Stimulated activated CD8-positive, alpha-beta memory T cell treated with anti-CD3 and anti-CD28 coated beads, Interleukin-4, amount 100 ng/mL, for 48 hours (primary cell): ENCODE results near the gene B3GNT4.
"Not testable (repeated sequence)": the region's sequence is repeated elsewhere in the genome, so short reads cannot be mapped to it uniquely, and the experiment has no call there.

Experiments used
- DNase-seq: peaks from one replicate; pipeline ENCODE4 v3.0.0-alpha.2; 2020

B3GNT4 gene

DNA sequence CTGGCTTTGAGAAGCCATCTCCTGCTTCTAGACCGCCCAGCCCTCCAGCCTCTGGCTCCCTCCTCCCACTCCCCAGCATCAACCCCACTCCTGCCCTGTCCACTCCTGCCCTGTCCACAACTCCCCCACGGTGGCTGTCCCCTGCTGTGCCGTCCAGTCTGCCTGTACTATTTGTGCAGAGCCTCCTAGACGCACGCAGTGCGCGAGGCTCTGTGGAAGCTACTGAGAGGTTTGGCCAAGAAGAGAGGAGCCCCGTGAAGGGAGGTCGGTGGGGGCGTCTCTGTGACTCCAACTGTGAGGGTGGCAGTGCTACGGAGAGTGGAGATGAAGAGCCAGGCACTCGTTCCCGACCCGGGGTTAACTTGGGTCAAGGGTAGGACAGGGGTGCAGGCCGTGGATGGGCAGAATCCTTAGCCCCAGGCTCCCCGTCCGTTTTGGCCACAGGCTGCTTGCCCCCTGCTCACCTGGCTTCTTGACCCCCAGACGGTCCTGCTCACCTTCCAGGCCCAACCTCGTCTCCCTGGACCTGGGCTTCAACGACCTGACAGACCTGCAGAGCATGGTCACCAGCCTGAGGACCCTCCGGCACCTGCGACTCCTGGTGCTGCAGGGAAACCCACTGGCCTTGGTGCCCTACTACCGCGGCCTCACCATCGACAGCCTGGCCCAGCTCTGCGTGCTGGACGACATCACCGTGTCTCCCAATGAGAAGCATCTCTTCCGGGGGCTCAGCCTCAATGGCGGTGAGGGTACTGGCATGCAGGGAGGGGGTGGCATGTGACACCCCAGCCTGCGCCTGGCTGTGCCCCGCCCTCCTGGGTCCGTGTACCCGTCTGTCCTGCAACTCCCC lies 13.7 kb upstream of the B3GNT4 start:
- DNase-seq: no peak

- peak; percentile 86 for DNase-seq
Observed at GRCh38 chr12:122190842-122191668, 12.5 kb upstream of the B3GNT4 start.

- DNase-seq: no peak
Observed at GRCh38 chr12:122192441-122192840, 11.1 kb upstream of the B3GNT4 start.

DNA sequence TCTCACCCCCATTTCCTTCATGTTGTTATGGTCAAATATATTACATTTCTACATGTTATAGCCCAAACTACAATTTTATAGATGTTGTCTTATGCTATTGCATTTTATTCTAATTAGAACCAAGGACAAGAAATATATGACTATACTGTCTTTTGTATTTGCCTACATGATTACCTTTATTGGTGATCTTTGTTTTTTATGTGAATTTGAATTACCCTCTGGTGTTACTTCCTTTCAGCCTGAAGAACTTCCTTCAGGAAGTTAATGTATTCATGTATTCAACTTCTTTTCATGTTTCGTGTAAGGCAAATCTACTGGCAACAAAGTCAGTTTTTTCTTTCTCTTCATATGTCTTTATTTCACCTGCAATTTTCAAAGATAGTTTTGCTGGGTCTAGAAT lies 8.7 kb upstream of the B3GNT4 start:
- DNase-seq: no peak

- no peak for DNase-seq
Observed at GRCh38 chr12:122195405-122195804, 8.1 kb upstream of the B3GNT4 start.

- no peak for DNase-seq
Observed at GRCh38 chr12:122197612-122197966, 5.9 kb upstream of the B3GNT4 start.

- no peak for DNase-seq
Observed at GRCh38 chr12:122199484-122200355, 3.8 kb upstream of the B3GNT4 start.

- no peak for DNase-seq
Observed at GRCh38 chr12:122200541-122201175, 2.9 kb upstream of the B3GNT4 start.

GRCh38 chr12:122201381-122201780 lies 2.1 kb upstream of the B3GNT4 start:
- DNase-seq: no peak

DNA sequence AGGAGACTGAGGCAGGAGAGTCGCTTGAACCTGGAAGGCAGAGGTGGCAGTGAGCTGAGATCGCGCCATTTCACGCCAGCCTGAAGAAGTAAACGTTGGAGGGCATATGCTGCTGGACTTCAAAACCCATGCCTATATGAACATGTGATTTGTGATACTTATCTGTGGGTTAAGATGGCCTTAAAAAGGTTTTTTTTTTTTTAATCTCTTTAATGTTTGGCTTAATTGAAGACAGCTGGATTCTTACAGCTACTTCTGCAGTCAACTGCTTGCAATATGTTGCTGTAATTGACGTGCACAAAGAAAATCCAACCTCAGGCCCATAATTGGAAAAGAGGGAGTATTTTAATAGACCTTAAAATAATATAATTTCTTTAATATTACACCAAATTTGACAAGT lies 1.5 kb upstream of the B3GNT4 start:
- DNase-seq: no peak

GRCh38 chr12:122202811-122203210 lies 698 bp upstream of the B3GNT4 start:
- not testable (repeated sequence) for DNase-seq

DNA sequence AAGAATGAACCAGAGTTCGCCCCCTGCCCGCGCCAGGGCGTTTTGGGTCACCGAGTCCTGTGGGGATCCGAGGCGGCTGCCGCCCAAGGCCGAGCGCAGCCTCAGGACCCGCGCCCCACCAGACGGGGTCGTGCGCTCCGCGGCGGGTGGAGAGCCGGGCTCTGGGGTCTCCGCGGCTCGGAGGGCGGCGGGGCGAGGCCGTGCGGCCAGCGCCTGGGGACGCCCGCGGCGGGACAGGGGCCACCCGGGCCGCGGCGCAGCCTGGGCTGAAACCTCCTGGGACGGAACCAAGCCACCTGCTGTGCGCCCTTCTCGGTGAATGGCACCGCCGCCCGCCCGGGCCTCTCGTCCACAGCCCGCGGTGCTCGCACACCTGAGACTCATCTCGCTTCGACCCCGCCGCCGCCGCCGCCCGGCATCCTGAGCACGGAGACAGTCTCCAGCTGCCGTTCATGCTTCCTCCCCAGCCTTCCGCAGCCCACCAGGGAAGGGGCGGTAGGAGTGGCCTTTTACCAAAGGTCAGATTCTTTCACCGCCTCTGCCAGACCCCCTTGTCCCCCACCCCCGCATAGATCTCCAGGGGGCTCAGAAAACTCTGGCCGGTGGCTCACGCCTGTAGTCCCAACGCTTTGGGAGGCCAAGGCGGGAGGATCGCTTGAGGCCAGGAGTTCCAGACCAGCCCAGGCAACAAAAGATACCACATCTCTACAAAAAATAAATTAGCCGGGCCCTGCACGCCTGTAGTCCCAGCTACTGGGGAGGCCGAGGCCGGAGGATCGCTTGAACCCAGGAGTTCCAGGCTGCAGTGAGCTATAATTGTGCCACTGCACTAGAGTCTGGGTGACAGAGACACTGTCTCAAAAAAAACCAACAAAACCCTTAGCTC lies 901 bp downstream of the B3GNT4 start:
- peak; percentile 56 for DNase-seq

- DNase-seq: no peak
Observed at GRCh38 chr12:122205053-122205925, 1.8 kb downstream of the B3GNT4 start.

DNA sequence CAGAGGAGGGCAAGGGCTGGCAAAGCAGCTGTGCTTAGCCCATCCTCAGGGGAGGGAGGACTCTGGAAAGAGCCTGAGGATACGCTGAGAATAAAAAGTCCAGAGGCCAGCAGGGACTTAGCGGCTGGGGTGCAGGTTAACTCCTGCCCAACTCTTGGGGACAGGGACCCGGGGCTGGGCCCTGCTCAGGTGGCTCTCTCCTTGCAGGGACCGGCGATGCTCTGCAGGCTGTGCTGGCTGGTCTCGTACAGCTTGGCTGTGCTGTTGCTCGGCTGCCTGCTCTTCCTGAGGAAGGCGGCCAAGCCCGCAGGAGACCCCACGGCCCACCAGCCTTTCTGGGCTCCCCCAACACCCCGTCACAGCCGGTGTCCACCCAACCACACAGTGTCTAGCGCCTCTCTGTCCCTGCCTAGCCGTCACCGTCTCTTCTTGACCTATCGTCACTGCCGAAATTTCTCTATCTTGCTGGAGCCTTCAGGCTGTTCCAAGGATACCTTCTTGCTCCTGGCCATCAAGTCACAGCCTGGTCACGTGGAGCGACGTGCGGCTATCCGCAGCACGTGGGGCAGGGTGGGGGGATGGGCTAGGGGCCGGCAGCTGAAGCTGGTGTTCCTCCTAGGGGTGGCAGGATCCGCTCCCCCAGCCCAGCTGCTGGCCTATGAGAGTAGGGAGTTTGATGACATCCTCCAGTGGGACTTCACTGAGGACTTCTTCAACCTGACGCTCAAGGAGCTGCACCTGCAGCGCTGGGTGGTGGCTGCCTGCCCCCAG lies 2.8 kb downstream of the B3GNT4 start:
- no peak for DNase-seq

GRCh38 chr12:122206976-122207375 lies 3.5 kb downstream of the B3GNT4 start:
- DNase-seq: no peak

DNA sequence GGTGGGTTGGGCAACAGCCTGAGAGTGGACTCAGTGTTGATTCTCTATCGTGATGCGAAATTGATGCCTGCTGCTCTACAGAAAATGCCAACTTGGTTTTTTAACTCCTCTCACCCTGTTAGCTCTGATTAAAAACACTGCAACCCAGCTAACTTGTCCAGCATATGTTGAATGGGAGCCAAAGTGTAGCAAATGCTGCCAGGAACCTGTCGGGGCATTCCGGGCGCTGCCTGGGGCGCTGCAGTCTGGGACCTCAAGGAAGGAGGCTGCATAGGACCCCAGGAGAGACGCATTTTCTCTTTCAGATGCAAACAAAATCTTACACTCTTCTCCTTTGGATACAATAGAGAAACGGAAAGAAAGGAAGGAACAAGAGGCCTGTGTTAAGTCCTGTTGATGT lies 3.9 kb downstream of the B3GNT4 start:
- DNase-seq: no peak

GRCh38 chr12:122208073-122208820 lies 4.7 kb downstream of the B3GNT4 start:
- no peak for DNase-seq

DNA sequence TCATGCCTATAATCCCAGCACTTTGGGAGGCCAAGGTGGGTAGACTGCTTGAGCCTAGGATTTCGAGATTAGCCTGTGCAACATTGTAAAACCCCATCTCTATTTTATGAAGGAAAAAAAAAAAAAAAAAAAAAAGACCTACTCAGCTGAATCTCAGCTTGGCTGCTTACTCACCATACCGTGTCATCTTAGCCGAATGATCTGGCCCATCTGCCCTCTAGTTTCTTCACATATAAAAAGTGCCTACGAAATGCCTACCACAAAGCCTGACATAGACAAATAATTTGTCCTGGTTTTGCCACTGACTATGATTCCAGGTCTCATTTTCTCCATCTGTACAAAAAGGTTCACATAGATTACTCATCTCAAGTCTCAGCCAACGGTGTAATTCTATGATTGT lies 12.3 kb downstream of the B3GNT4 start:
- no peak for DNase-seq

DNA sequence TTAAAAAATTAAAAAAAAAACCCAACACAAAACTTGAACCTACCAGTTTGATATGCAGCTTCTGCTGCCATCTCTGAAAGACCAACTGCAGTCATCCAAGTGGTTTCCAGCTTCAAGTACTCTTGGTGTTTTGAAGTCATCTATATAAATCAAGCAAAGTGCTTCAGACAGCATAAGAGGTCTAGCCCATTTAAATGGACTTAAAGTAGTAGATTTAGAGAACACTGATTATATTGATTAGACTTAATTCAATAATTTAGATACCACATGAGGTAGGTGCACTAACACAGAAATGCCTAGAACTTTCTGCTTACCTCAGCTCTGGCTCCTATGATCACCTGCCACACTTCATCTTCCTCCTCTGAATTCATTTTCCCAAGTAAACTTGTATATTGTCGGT lies 12.9 kb downstream of the B3GNT4 start:
- no peak for DNase-seq
